ENCODE data around the gene ACTG2.
"Not testable (repeated sequence)": the region's sequence is repeated elsewhere in the genome, so short reads cannot be mapped to it uniquely, and the experiment has no call there.

Gene ACTG2

GRCh38 chr2:73901143-73901542, 8.3 kb downstream of the ACTG2 start:
- no peak overlapping the region for H3K27ac ChIP-seq
- no peaks in the 10 kb centered on the region for H3K27me3 ChIP-seq (ENCODE audit: control insufficient read depth, insufficient read depth, low read length)

GRCh38 chr2:73902284-73902683, 9.5 kb downstream of the ACTG2 start:
- H3K36me3 ChIP-seq (ENCODE audit: control insufficient read depth, insufficient read depth, low read length): no peaks in the 10 kb centered on the region
- H3K9ac ChIP-seq: no peak overlapping the region

More at GRCh38 chr2:73901143-73901542, 8.3 kb downstream of the ACTG2 start:
- no peak for TF ChIP-seq CTCF (IDR thresholded peaks at IDR 0.05)
- no peak overlapping the region for H3K4me3 ChIP-seq (ENCODE audit: low read depth, low read length)
- no peaks in the 10 kb centered on the region for H3K79me2 ChIP-seq
- H3K4me1 ChIP-seq: no peaks in the 10 kb centered on the region
- no peak overlapping the region for H2AFZ ChIP-seq
- H3K9ac ChIP-seq: no peak overlapping the region
- H3K4me2 ChIP-seq (ENCODE audit: low read length): no peak overlapping the region
- no peaks in the 10 kb centered on the region for H3K36me3 ChIP-seq (ENCODE audit: control insufficient read depth, insufficient read depth, low read length)
- no peaks in the 10 kb centered on the region for H3K9me3 ChIP-seq (ENCODE audit: control insufficient read depth, low read length)

GRCh38 chr2:73903313-73903712, 10.5 kb downstream of the ACTG2 start:
- no peak for TF ChIP-seq CTCF (IDR thresholded peaks at IDR 0.05)
- no peak overlapping the region for H3K9ac ChIP-seq
- H3K27me3 ChIP-seq (ENCODE audit: control insufficient read depth, insufficient read depth, low read length): no peaks in the 10 kb centered on the region
- H3K79me2 ChIP-seq: no peaks in the 10 kb centered on the region
- no peaks in the 10 kb centered on the region for H3K9me3 ChIP-seq (ENCODE audit: control insufficient read depth, low read length)
- H3K27ac ChIP-seq: no peak overlapping the region
- no peaks in the 10 kb centered on the region for H3K4me1 ChIP-seq
- no peak overlapping the region for H3K4me3 ChIP-seq (ENCODE audit: low read depth, low read length)
- H2AFZ ChIP-seq: no peak overlapping the region
- no peaks in the 10 kb centered on the region for H3K36me3 ChIP-seq (ENCODE audit: control insufficient read depth, insufficient read depth, low read length)
- H3K4me2 ChIP-seq (ENCODE audit: low read length): no peak overlapping the region

More at GRCh38 chr2:73902284-73902683, 9.5 kb downstream of the ACTG2 start:
- Histone ChIP-seq H2AFZ (no peak overlapping the region), H3K4me2 (ENCODE audit: low read length) (no peak overlapping the region), H3K79me2 (no peaks in the 10 kb centered on the region), H3K9me3 (ENCODE audit: control insufficient read depth, low read length) (no peaks in the 10 kb centered on the region), H3K4me3 (ENCODE audit: low read depth, low read length) (no peak overlapping the region), H3K27ac (no peak overlapping the region), H3K4me1 (no peaks in the 10 kb centered on the region), H3K27me3 (ENCODE audit: control insufficient read depth, insufficient read depth, low read length) (no peaks in the 10 kb centered on the region)
- no peak for TF ChIP-seq CTCF (IDR thresholded peaks at IDR 0.05)

- not testable (repeated sequence) for H3K36me3 ChIP-seq (ENCODE audit: control insufficient read depth, insufficient read depth, low read length); H3K27ac ChIP-seq; H3K79me2 ChIP-seq; H2AFZ ChIP-seq; H3K4me1 ChIP-seq; H3K9ac ChIP-seq; H3K4me2 ChIP-seq (ENCODE audit: low read length); H3K4me3 ChIP-seq (ENCODE audit: low read depth, low read length); H3K9me3 ChIP-seq (ENCODE audit: control insufficient read depth, low read length); H3K27me3 ChIP-seq (ENCODE audit: control insufficient read depth, insufficient read depth, low read length)
Observed at GRCh38 chr2:73903949-73904613, 11.3 kb downstream of the ACTG2 start.

GRCh38 chr2:73904952-73905351, 12.1 kb downstream of the ACTG2 start:
- H2AFZ ChIP-seq: no peak overlapping the region
- H3K4me3 ChIP-seq (ENCODE audit: low read depth, low read length): no peak overlapping the region
- no peaks in the 10 kb centered on the region for H3K27me3 ChIP-seq (ENCODE audit: control insufficient read depth, insufficient read depth, low read length)
- no peak overlapping the region for H3K9ac ChIP-seq
- H3K27ac ChIP-seq: no peak overlapping the region
- no peak for TF ChIP-seq CTCF (IDR thresholded peaks at IDR 0.05)
- no peak overlapping the region for H3K4me2 ChIP-seq (ENCODE audit: low read length)
- no peaks in the 10 kb centered on the region for H3K36me3 ChIP-seq (ENCODE audit: control insufficient read depth, insufficient read depth, low read length)
- no peaks in the 10 kb centered on the region for H3K4me1 ChIP-seq
- H3K79me2 ChIP-seq: no peaks in the 10 kb centered on the region
- no peaks in the 10 kb centered on the region for H3K9me3 ChIP-seq (ENCODE audit: control insufficient read depth, low read length)

Measured in parathyroid adenoma (tissue), 2 donors.